Endothelial cell of umbilical vein (primary cell): ENCODE measurements around the gene AKNA.

Experiments used
- EZH2 ChIP-seq: IDR thresholded peaks from 2 replicates; pipeline ENCODE4 v1.6.1; 2012; ENCODE audit warnings: borderline replicate concordance, low read depth, mild to moderate bottlenecking, moderate library complexity, low read length, inconsistent platforms; ENCODE audit not compliant: severe bottlenecking
- MYC ChIP-seq: IDR thresholded peaks from one replicate; pipeline ENCODE4 v1.6.1; 2011; ENCODE audit warnings: mild to moderate bottlenecking, low read depth, low read length
- POLR2A ChIP-seq: IDR thresholded peaks from 2 replicates; pipeline ENCODE4 v1.6.1; 2012; ENCODE audit warnings: low read depth, mild to moderate bottlenecking, control low read depth, low read length
- POLR2AphosphoS5 ChIP-seq: IDR thresholded peaks from 2 replicates; pipeline ENCODE4 v1.6.1; 2012; ENCODE audit warnings: low read depth, mild to moderate bottlenecking, control low read depth, low read length, moderate library complexity; ENCODE audit not compliant: insufficient read depth
- TF ChIP-seq, protein P1 (sequence below), 2 donors: IDR thresholded peaks; 1 replicate in 1 of 2; 2 replicates in 1 of 2; pipeline ENCODE4 v1.5.1; 2011; ENCODE audit warnings: low read length in 2 of 2, mild to moderate bottlenecking in 2 of 2, moderate library complexity in 2 of 2, control low read depth in 1 of 2, inconsistent platforms in 1 of 2, low read depth in 1 of 2; ENCODE audit not compliant: insufficient read depth in 1 of 2; ENCODE audit errors: extremely low read depth in 1 of 2

DNA sequence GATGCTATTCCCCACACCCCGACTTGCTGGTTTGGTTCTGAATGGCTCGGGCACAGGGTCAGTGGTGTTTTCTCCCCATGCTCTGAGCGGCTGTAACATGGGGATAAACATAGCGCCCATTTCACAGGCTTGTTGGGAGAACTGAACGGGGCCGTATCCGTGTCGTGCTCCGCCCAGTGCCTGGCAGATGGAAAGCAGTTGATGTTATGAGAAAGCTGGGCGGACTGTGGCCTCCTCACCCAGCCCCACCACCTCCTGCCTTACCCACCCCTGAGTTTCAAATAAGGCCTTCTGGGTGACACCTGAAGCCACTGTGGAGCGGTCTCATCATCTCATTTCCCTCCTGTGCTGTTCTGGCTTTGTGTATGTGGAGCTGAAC, 43.6 kb downstream of the AKNA start:
- TF ChIP-seq, protein P1, sequence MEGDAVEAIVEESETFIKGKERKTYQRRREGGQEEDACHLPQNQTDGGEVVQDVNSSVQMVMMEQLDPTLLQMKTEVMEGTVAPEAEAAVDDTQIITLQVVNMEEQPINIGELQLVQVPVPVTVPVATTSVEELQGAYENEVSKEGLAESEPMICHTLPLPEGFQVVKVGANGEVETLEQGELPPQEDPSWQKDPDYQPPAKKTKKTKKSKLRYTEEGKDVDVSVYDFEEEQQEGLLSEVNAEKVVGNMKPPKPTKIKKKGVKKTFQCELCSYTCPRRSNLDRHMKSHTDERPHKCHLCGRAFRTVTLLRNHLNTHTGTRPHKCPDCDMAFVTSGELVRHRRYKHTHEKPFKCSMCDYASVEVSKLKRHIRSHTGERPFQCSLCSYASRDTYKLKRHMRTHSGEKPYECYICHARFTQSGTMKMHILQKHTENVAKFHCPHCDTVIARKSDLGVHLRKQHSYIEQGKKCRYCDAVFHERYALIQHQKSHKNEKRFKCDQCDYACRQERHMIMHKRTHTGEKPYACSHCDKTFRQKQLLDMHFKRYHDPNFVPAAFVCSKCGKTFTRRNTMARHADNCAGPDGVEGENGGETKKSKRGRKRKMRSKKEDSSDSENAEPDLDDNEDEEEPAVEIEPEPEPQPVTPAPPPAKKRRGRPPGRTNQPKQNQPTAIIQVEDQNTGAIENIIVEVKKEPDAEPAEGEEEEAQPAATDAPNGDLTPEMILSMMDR (IDR thresholded peaks at IDR 0.05; ENCODE audit: extremely low read depth in 1 of 2, insufficient read depth in 1 of 2, low read depth in 1 of 2, low read length in 2 of 2) = no peak
- TF ChIP-seq EZH2 (no peak), POLR2A (no peak), POLR2AphosphoS5 (no peak), MYC (no peak)
